ENCODE results near the gene PRPF19.
"Not testable (repeated sequence)": the region's sequence is repeated elsewhere in the genome, so short reads cannot be mapped to it uniquely, and the experiment has no call there.

The PRPF19 gene

GRCh38 chr11:60912223-60912850 lies 6.0 kb upstream of the PRPF19 start:
- Histone ChIP-seq H3K4me3 (ENCODE audit: low read depth in 1 of 5, low read length in 5 of 5) (no peak overlapping the region), H3K27ac (ENCODE audit: low read depth, low read length) (no peak overlapping the region), H3K9ac (ENCODE audit: low read length in 5 of 5) (peak overlapping the region in 1 of 5 donors; percentile 83)

GRCh38 chr11:60910711-60911380 lies 4.5 kb upstream of the PRPF19 start:
- no peaks in the 10 kb centered on the region for H3K9me3 ChIP-seq (ENCODE audit: control insufficient read depth in 5 of 5, low read length in 5 of 5)
- peak overlapping the region; percentile 23 for H3K27ac ChIP-seq (ENCODE audit: low read depth, low read length)
- peaks cover 20 to 65% (median 49%) of the 10 kb centered on the region in 5 donors for H3K4me1 ChIP-seq (ENCODE audit: control insufficient read depth in 5 of 5, insufficient read depth in 5 of 5, low read length in 5 of 5)

More at GRCh38 chr11:60912223-60912850, 6.0 kb upstream of the PRPF19 start:
- Histone ChIP-seq H3K9me3 (ENCODE audit: control insufficient read depth in 5 of 5, low read length in 5 of 5) (no peaks in the 10 kb centered on the region), H3K4me1 (ENCODE audit: control insufficient read depth in 5 of 5, insufficient read depth in 5 of 5, low read length in 5 of 5) (peaks cover 18 to 65% (median 56%) of the 10 kb centered on the region in 5 donors), H3K36me3 (ENCODE audit: control insufficient read depth in 5 of 5, insufficient read depth in 5 of 5, low read length in 5 of 5) (no peaks in the 10 kb centered on the region), H3K27me3 (ENCODE audit: control insufficient read depth in 5 of 5, insufficient read depth in 4 of 5, low read length in 5 of 5) (no peaks in the 10 kb centered on the region)

GRCh38 chr11:60910281-60910687 lies 3.9 kb upstream of the PRPF19 start:
- Histone ChIP-seq H3K9me3 (ENCODE audit: control insufficient read depth in 5 of 5, low read length in 5 of 5) (no peaks in the 10 kb centered on the region), H3K9ac (ENCODE audit: low read length in 5 of 5) (no peak overlapping the region), H3K27ac (ENCODE audit: low read depth, low read length) (no peak overlapping the region), H3K4me1 (ENCODE audit: control insufficient read depth in 5 of 5, insufficient read depth in 5 of 5, low read length in 5 of 5) (peaks cover 22 to 65% (median 49%) of the 10 kb centered on the region in 5 donors), H3K36me3 (ENCODE audit: control insufficient read depth in 5 of 5, insufficient read depth in 5 of 5, low read length in 5 of 5) (no peaks in the 10 kb centered on the region), H3K4me3 (ENCODE audit: low read depth in 1 of 5, low read length in 5 of 5) (no peak overlapping the region), H3K27me3 (ENCODE audit: control insufficient read depth in 5 of 5, insufficient read depth in 4 of 5, low read length in 5 of 5) (peaks cover 0 to 4% (median 0%) of the 10 kb centered on the region in 5 donors)

More at GRCh38 chr11:60910711-60911380, 4.5 kb upstream of the PRPF19 start:
- Histone ChIP-seq H3K4me3 (ENCODE audit: low read depth in 1 of 5, low read length in 5 of 5) (peak overlapping the region in 1 of 5 donors; percentile 36), H3K9ac (ENCODE audit: low read length in 5 of 5) (no peak overlapping the region), H3K36me3 (ENCODE audit: control insufficient read depth in 5 of 5, insufficient read depth in 5 of 5, low read length in 5 of 5) (no peaks in the 10 kb centered on the region), H3K27me3 (ENCODE audit: control insufficient read depth in 5 of 5, insufficient read depth in 4 of 5, low read length in 5 of 5) (peaks cover 0 to 4% (median 0%) of the 10 kb centered on the region in 5 donors)

GRCh38 chr11:60909680-60910280 lies 3.4 kb upstream of the PRPF19 start:
- not testable (repeated sequence) for H3K27ac ChIP-seq (ENCODE audit: low read depth, low read length); H3K36me3 ChIP-seq (ENCODE audit: control insufficient read depth in 5 of 5, insufficient read depth in 5 of 5, low read length in 5 of 5); H3K9me3 ChIP-seq (ENCODE audit: control insufficient read depth in 5 of 5, low read length in 5 of 5); H3K9ac ChIP-seq (ENCODE audit: low read length in 5 of 5); H3K4me3 ChIP-seq (ENCODE audit: low read depth in 1 of 5, low read length in 5 of 5); H3K27me3 ChIP-seq (ENCODE audit: control insufficient read depth in 5 of 5, insufficient read depth in 4 of 5, low read length in 5 of 5)
- peaks cover 24 to 65% (median 49%) of the 10 kb centered on the region in 5 donors for H3K4me1 ChIP-seq (ENCODE audit: control insufficient read depth in 5 of 5, insufficient read depth in 5 of 5, low read length in 5 of 5)

GRCh38 chr11:60908803-60909202 lies 2.4 kb upstream of the PRPF19 start:
- peaks cover 27 to 60% (median 44%) of the 10 kb centered on the region in 5 donors for H3K4me1 ChIP-seq (ENCODE audit: control insufficient read depth in 5 of 5, insufficient read depth in 5 of 5, low read length in 5 of 5)

GRCh38 chr11:60905551-60906113 lies 753 bp downstream of the PRPF19 start:
- Histone ChIP-seq H3K4me1 (ENCODE audit: control insufficient read depth in 5 of 5, insufficient read depth in 5 of 5, low read length in 5 of 5) (peaks cover 16 to 33% (median 24%) of the 10 kb centered on the region in 5 donors), H3K36me3 (ENCODE audit: control insufficient read depth in 5 of 5, insufficient read depth in 5 of 5, low read length in 5 of 5) (peaks cover 8 to 33% (median 31%) of the 10 kb centered on the region in 5 donors), H3K9ac (ENCODE audit: low read length in 5 of 5) (peak overlapping the region; percentile 84 to 97 (median 91)), H3K27me3 (ENCODE audit: control insufficient read depth in 5 of 5, insufficient read depth in 4 of 5, low read length in 5 of 5) (peaks cover 0 to 4% (median 0%) of the 10 kb centered on the region in 5 donors), H3K9me3 (ENCODE audit: control insufficient read depth in 5 of 5, low read length in 5 of 5) (no peaks in the 10 kb centered on the region), H3K4me3 (ENCODE audit: low read depth in 1 of 5, low read length in 5 of 5) (peak overlapping the region; percentile 73 to 95 (median 80)), H3K27ac (ENCODE audit: low read depth, low read length) (peak overlapping the region; percentile 96)

More at GRCh38 chr11:60908803-60909202, 2.4 kb upstream of the PRPF19 start:
- H3K9me3 ChIP-seq (ENCODE audit: control insufficient read depth in 5 of 5, low read length in 5 of 5): no peaks in the 10 kb centered on the region
- no peak overlapping the region for H3K4me3 ChIP-seq (ENCODE audit: low read depth in 1 of 5, low read length in 5 of 5)
- peaks cover 0 to 1% (median 0%) of the 10 kb centered on the region in 5 donors for H3K36me3 ChIP-seq (ENCODE audit: control insufficient read depth in 5 of 5, insufficient read depth in 5 of 5, low read length in 5 of 5)
- H3K27ac ChIP-seq (ENCODE audit: low read depth, low read length): no peak overlapping the region
- H3K9ac ChIP-seq (ENCODE audit: low read length in 5 of 5): no peak overlapping the region
- H3K27me3 ChIP-seq (ENCODE audit: control insufficient read depth in 5 of 5, insufficient read depth in 4 of 5, low read length in 5 of 5): peaks cover 0 to 4% (median 0%) of the 10 kb centered on the region in 5 donors

- peak overlapping the region; percentile 96 for H3K27ac ChIP-seq (ENCODE audit: low read depth, low read length)
- H3K9ac ChIP-seq (ENCODE audit: low read length in 5 of 5): peak overlapping the region; percentile 41 to 94 (median 86)
- peaks cover 16 to 30% (median 24%) of the 10 kb centered on the region in 5 donors for H3K4me1 ChIP-seq (ENCODE audit: control insufficient read depth in 5 of 5, insufficient read depth in 5 of 5, low read length in 5 of 5)
- H3K27me3 ChIP-seq (ENCODE audit: control insufficient read depth in 5 of 5, insufficient read depth in 4 of 5, low read length in 5 of 5): peaks cover 0 to 4% (median 0%) of the 10 kb centered on the region in 5 donors
- peaks cover 10 to 39% (median 36%) of the 10 kb centered on the region in 5 donors for H3K36me3 ChIP-seq (ENCODE audit: control insufficient read depth in 5 of 5, insufficient read depth in 5 of 5, low read length in 5 of 5)
- H3K4me3 ChIP-seq (ENCODE audit: low read depth in 1 of 5, low read length in 5 of 5): peak overlapping the region in 4 of 5 donors; percentile 73 to 95 (median 86)
- H3K9me3 ChIP-seq (ENCODE audit: control insufficient read depth in 5 of 5, low read length in 5 of 5): no peaks in the 10 kb centered on the region
These were observed 1.3 kb downstream of the PRPF19 start for GRCh38 chr11:60905047-60905446.

GRCh38 chr11:60902625-60903024 lies 3.8 kb downstream of the PRPF19 start:
- Histone ChIP-seq H3K4me1 (ENCODE audit: control insufficient read depth in 5 of 5, insufficient read depth in 5 of 5, low read length in 5 of 5) (peaks cover 16 to 27% (median 24%) of the 10 kb centered on the region in 5 donors), H3K4me3 (ENCODE audit: low read depth in 1 of 5, low read length in 5 of 5) (no peak overlapping the region), H3K36me3 (ENCODE audit: control insufficient read depth in 5 of 5, insufficient read depth in 5 of 5, low read length in 5 of 5) (peaks cover 15 to 58% (median 54%) of the 10 kb centered on the region in 5 donors), H3K27ac (ENCODE audit: low read depth, low read length) (no peak overlapping the region), H3K9me3 (ENCODE audit: control insufficient read depth in 5 of 5, low read length in 5 of 5) (no peaks in the 10 kb centered on the region), H3K9ac (ENCODE audit: low read length in 5 of 5) (no peak overlapping the region), H3K27me3 (ENCODE audit: control insufficient read depth in 5 of 5, insufficient read depth in 4 of 5, low read length in 5 of 5) (peaks cover 0 to 4% (median 0%) of the 10 kb centered on the region in 5 donors)

GRCh38 chr11:60900673-60901404 lies 5.5 kb downstream of the PRPF19 start:
- Histone ChIP-seq H3K9me3 (ENCODE audit: control insufficient read depth in 5 of 5, low read length in 5 of 5) (no peaks in the 10 kb centered on the region), H3K27me3 (ENCODE audit: control insufficient read depth in 5 of 5, insufficient read depth in 4 of 5, low read length in 5 of 5) (no peaks in the 10 kb centered on the region), H3K4me3 (ENCODE audit: low read depth in 1 of 5, low read length in 5 of 5) (no peak overlapping the region), H3K4me1 (ENCODE audit: control insufficient read depth in 5 of 5, insufficient read depth in 5 of 5, low read length in 5 of 5) (peaks cover 12 to 17% (median 16%) of the 10 kb centered on the region in 5 donors), H3K27ac (ENCODE audit: low read depth, low read length) (no peak overlapping the region), H3K9ac (ENCODE audit: low read length in 5 of 5) (no peak overlapping the region), H3K36me3 (ENCODE audit: control insufficient read depth in 5 of 5, insufficient read depth in 5 of 5, low read length in 5 of 5) (peaks cover 26 to 76% (median 70%) of the 10 kb centered on the region in 5 donors)
